Ishikawa (cell line): ENCODE data around the gene TMEM196.

ENCODE experiments used
- CEBPB ChIP-seq: IDR thresholded peaks from 2 replicates; pipeline ENCODE4 v1.6.1; 2012
- EGR1 ChIP-seq: IDR thresholded peaks from 2 replicates; pipeline ENCODE4 v1.6.1; 2012
- EP300 ChIP-seq: IDR thresholded peaks from 2 replicates; pipeline ENCODE4 v1.6.1; 2012; ENCODE audit warnings: borderline replicate concordance
- FOXM1 ChIP-seq: IDR thresholded peaks from 2 replicates; pipeline ENCODE4 v1.6.1; 2012; ENCODE audit warnings: low read depth, borderline replicate concordance
- NFIC ChIP-seq: IDR thresholded peaks from 2 replicates; pipeline ENCODE4 v1.6.1; 2012
- RAD21 ChIP-seq: IDR thresholded peaks from 2 replicates; pipeline ENCODE4 v1.6.1; 2012; ENCODE audit warnings: low read depth
- TEAD4 ChIP-seq: IDR thresholded peaks from 2 replicates; pipeline ENCODE4 v1.6.1; 2012
- YY1 ChIP-seq: IDR thresholded peaks from 2 replicates; pipeline ENCODE4 v1.6.1; 2012; ENCODE audit warnings: low read depth
- ZBTB7A ChIP-seq: IDR thresholded peaks from 2 replicates; pipeline ENCODE4 v1.6.1; 2012; ENCODE audit warnings: low read depth
- TF ChIP-seq, protein P1 (sequence below): IDR thresholded peaks from 2 replicates; pipeline ENCODE4 v1.6.1; 2012
- TF ChIP-seq, protein P2 (sequence below): IDR thresholded peaks from 2 replicates; pipeline ENCODE4 v1.6.1; 2012; ENCODE audit warnings: low read depth, mild to moderate bottlenecking

DNA sequence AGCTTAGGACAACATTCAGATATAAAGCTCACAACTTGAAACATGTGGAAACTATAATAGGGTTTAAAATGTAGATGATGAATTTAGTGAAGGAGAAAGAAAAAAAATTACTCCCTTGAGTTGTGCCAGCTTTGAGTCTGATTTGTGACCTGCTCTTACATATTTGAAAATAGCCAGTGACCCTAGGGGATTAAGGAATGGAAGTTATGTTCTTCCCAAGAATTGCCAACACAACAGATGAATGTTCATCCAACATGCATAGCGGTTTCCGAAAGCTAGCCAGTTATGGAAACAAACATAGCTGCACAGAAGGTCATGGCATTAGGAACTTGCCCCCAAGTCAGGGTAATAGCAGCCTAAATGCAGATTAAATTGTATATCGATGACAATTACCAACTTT lies 10.8 kb downstream of the TMEM196 start:
- no peak for TF ChIP-seq FOXM1
- TF ChIP-seq NFIC, result no peak
- no peak for TF ChIP-seq EGR1
- TF ChIP-seq EP300, result no peak
- TF ChIP-seq TEAD4, result no peak
- no peak for TF ChIP-seq RAD21
- TF ChIP-seq, protein P1, sequence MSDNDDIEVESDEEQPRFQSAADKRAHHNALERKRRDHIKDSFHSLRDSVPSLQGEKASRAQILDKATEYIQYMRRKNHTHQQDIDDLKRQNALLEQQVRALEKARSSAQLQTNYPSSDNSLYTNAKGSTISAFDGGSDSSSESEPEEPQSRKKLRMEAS, result no peak
- TF ChIP-seq, protein P2, sequence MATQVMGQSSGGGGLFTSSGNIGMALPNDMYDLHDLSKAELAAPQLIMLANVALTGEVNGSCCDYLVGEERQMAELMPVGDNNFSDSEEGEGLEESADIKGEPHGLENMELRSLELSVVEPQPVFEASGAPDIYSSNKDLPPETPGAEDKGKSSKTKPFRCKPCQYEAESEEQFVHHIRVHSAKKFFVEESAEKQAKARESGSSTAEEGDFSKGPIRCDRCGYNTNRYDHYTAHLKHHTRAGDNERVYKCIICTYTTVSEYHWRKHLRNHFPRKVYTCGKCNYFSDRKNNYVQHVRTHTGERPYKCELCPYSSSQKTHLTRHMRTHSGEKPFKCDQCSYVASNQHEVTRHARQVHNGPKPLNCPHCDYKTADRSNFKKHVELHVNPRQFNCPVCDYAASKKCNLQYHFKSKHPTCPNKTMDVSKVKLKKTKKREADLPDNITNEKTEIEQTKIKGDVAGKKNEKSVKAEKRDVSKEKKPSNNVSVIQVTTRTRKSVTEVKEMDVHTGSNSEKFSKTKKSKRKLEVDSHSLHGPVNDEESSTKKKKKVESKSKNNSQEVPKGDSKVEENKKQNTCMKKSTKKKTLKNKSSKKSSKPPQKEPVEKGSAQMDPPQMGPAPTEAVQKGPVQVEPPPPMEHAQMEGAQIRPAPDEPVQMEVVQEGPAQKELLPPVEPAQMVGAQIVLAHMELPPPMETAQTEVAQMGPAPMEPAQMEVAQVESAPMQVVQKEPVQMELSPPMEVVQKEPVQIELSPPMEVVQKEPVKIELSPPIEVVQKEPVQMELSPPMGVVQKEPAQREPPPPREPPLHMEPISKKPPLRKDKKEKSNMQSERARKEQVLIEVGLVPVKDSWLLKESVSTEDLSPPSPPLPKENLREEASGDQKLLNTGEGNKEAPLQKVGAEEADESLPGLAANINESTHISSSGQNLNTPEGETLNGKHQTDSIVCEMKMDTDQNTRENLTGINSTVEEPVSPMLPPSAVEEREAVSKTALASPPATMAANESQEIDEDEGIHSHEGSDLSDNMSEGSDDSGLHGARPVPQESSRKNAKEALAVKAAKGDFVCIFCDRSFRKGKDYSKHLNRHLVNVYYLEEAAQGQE, result no peak
- no peak for TF ChIP-seq CEBPB
- TF ChIP-seq ZBTB7A, result no peak
- TF ChIP-seq YY1, result no peak
